Panc1 (cell line): ENCODE measurements around the gene PRKCD. TPM values are rescaled to one million over a fixed set of nuclear protein-coding genes. Genes with fewer than 3 reads are reported as not detected.

Experiments used
- ATAC-seq: fragments of 200-7000 bp; cut with Tn5 transposase; 2 replicates; pipeline ENCODE4 v1.9.1; 2020; ENCODE audit warnings: mild to moderate bottlenecking, moderate library complexity
- BruUV-seq: library from RNA; stranded (reverse); fragments of 400-500 nt; replicated peaks from 2 replicates; lab custom pipeline; 2021; lab: Mats Ljungman, UMichigan
- CTCF ChIA-PET: fragments of 300-600 bp; sonication (Branson Sonifier 250); formaldehyde crosslinking; loops from one replicate; lab custom pipeline; 2022; ENCODE audit warnings: antibody characterized with exemption; lab: Charles Lee
- POLR2A ChIA-PET: fragments of 300-600 bp; sonication (Branson Sonifier 250); formaldehyde crosslinking; loops from one replicate; lab custom pipeline; 2022; ENCODE audit warnings: antibody characterized with exemption; lab: Charles Lee
- DNase-seq: peaks from one replicate; pipeline ENCODE4 v3.0.0-alpha.2; 2010; ENCODE audit warnings: low read depth, low spot score
- H3K27ac ChIP-seq: 2 replicates; pipeline ENCODE4 v1.5.1; 2011; ENCODE audit warnings: mild to moderate bottlenecking, low read length, inconsistent platforms
- H3K27me3 ChIP-seq: fragments of 200-500 bp; sonication (Bioruptor generic); 2 replicates; pipeline ENCODE4 v1.6.0; 2014; ENCODE audit warnings: low read length, inconsistent platforms; ENCODE audit not compliant: control insufficient read depth, insufficient read depth
- H3K36me3 ChIP-seq: fragments of 200-500 bp; sonication (Bioruptor generic); 2 replicates; pipeline ENCODE4 v1.5.1; 2014; ENCODE audit warnings: inconsistent platforms, mild to moderate bottlenecking, low read length, moderate library complexity; ENCODE audit not compliant: control insufficient read depth, insufficient read depth
- H3K4me1 ChIP-seq: 2 replicates; pipeline ENCODE4 v1.5.1; 2011; ENCODE audit warnings: inconsistent platforms, mild to moderate bottlenecking, low read length, moderate library complexity; ENCODE audit not compliant: control insufficient read depth, insufficient read depth
- H3K4me3 ChIP-seq, 2 experiments: 2 replicates each; pipeline ENCODE4 v1.5.1; 2011 to 2012; ENCODE audit warnings: low read depth in 2 of 2, low read length in 2 of 2, mild to moderate bottlenecking in 2 of 2, inconsistent platforms in 1 of 2, moderate library complexity in 1 of 2
- H3K9me3 ChIP-seq: fragments of 200-500 bp; sonication (Bioruptor generic); 2 replicates; pipeline ENCODE4 v1.5.1; 2014; ENCODE audit warnings: low read depth, mild to moderate bottlenecking, inconsistent platforms, low read length, moderate library complexity; ENCODE audit not compliant: control insufficient read depth, insufficient read depth
- CTCF ChIP-seq: fragments of 450-650 bp; IDR thresholded peaks from 2 replicates; pipeline ENCODE4 v1.5.1; 2017; ENCODE audit warnings: mild to moderate bottlenecking
- POLR2AphosphoS5 ChIP-seq: IDR thresholded peaks from 2 replicates; pipeline ENCODE4 v1.6.1; 2012; ENCODE audit warnings: mild to moderate bottlenecking, low read depth, low read length, moderate library complexity
- REST ChIP-seq, 2 experiments: IDR thresholded peaks; 2 replicates each; pipeline ENCODE4 v1.6.1; 2011 to 2012; ENCODE audit warnings: low read depth in 2 of 2, control low read depth in 1 of 2, low read length in 1 of 2, mild to moderate bottlenecking in 1 of 2, moderate library complexity in 1 of 2; ENCODE audit not compliant: insufficient read depth in 1 of 2
- SIN3A ChIP-seq: IDR thresholded peaks from 2 replicates; pipeline ENCODE4 v1.6.1; 2012; ENCODE audit warnings: low read depth, mild to moderate bottlenecking, low read length, moderate library complexity, borderline replicate concordance; ENCODE audit not compliant: insufficient read depth
- TCF7L2 ChIP-seq: IDR thresholded peaks from 2 replicates; pipeline ENCODE4 v1.6.1; 2011; ENCODE audit warnings: mild to moderate bottlenecking, low read depth, low read length, inconsistent platforms
- in situ Hi-C: cut with HindIII; loops from 2 replicates; pipeline ENCODE4 v1.10.0; 2016; ENCODE audit warnings: low sequenced_read_pairs, low pct_unique_long_range_greater_than_20kb
- intact Hi-C: fragments of 100-400 bp; cut with micrococcal nuclease; formaldehyde crosslinking; loops from one replicate; pipeline ENCODE4 v1.10.0; 2022; ENCODE audit not compliant: unreplicated experiment
- total RNA-seq: library from RNA; stranded (reverse); gene quantifications from one replicate; pipeline ENCODE4 v1.2.1, GENCODE V29; 2021; ENCODE audit not compliant: unreplicated experiment

Gene PRKCD
- total RNA-seq, 1 experiment from 2014 or later = 14.0 TPM

DNA sequence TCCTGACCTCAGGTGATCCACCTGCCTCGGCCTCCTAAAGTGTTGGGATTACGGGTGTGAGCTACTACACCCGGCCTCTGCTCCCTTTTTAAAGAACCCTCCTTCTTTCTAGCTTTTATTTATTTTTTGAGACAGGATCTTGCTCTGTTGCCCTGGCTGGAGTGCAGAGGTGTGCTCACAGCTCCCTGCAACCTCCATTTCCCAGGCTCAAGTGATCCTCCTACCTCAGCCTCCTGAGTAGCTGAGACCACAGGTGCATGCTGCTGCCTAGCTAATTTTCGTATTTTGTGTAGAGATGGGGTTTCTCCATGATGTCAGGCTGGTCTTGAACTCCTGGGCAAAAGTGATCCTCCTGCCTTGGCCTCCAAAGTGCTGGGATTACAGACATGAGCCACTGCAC, 60.3 kb downstream of the PRKCD start:
- ChIA-PET POLR2A (interaction anchor here (0.6 kb wide), 1 partner anchor 40 kb away, joined by 7 read pairs; no protein-coding TSS in a partner anchor), CTCF (interaction anchor here (0.6 to 0.7 kb wide), 2 partner anchors 25 to 68 kb away, joined by 3 to 10 read pairs; no protein-coding TSS in a partner anchor)
- intact Hi-C loops = no loop called here
- Histone ChIP-seq H3K9me3 (no peaks in the 10 kb centered on the region), H3K4me3 (no peak overlapping the region), H3K36me3 (peaks cover 5% of the 10 kb centered on the region), H3K4me1 (no peaks in the 10 kb centered on the region), H3K27ac (no peak overlapping the region), H3K27me3 (no peaks in the 10 kb centered on the region)
- TF ChIP-seq CTCF (no peak), TCF7L2 (no peak), REST (IDR thresholded peaks at IDR 0.05; ENCODE audit: insufficient read depth in 1 of 2, low read depth in 2 of 2, low read length in 1 of 2) (no peak), POLR2AphosphoS5 (no peak), SIN3A (no peak)
- DNase-seq (no peak), ATAC-seq (no peak)
- no TSS peak for BruUV-seq
- in situ Hi-C loops = no loop called here

- CTCF ChIA-PET = interaction anchor here (0.6 kb wide), 1 partner anchor 68 kb away, joined by 3 read pairs; no protein-coding TSS in a partner anchor
- no peaks in the 10 kb centered on the region for H3K4me1 ChIP-seq
- in situ Hi-C loops = no loop called here
- ATAC-seq (no peak), DNase-seq (no peak)
- H3K4me3 ChIP-seq = no peak overlapping the region
- H3K9me3 ChIP-seq = no peaks in the 10 kb centered on the region
- TF ChIP-seq SIN3A (no peak), POLR2AphosphoS5 (no peak; the same call in 1 of the 2 replicates), CTCF (no peak), TCF7L2 (no peak), REST (IDR thresholded peaks at IDR 0.05; ENCODE audit: insufficient read depth in 1 of 2, low read depth in 2 of 2, low read length in 1 of 2) (no peak)
- no peak overlapping the region for H3K27ac ChIP-seq
- H3K27me3 ChIP-seq = no peaks in the 10 kb centered on the region
- BruUV-seq = no TSS peak
- H3K36me3 ChIP-seq = peaks cover 8% of the 10 kb centered on the region
- POLR2A ChIA-PET = interaction anchor here (0.5 kb wide), 1 partner anchor 46 kb away, joined by 3 read pairs; no protein-coding TSS in a partner anchor
- intact Hi-C loops = no loop called here
These were observed 60.8 kb downstream of the PRKCD start for GRCh38 chr3:53221827-53222182.
